ENCODE results near the gene TMEM256. TPM values are rescaled to one million over a fixed set of nuclear protein-coding genes. Genes with fewer than 3 reads are reported as not detected.

The TMEM256 gene
- total and polyA plus RNA-seq, 5 experiments from 2014 or later: 45.4 to 96.5 (median 62.6) TPM

DNA sequence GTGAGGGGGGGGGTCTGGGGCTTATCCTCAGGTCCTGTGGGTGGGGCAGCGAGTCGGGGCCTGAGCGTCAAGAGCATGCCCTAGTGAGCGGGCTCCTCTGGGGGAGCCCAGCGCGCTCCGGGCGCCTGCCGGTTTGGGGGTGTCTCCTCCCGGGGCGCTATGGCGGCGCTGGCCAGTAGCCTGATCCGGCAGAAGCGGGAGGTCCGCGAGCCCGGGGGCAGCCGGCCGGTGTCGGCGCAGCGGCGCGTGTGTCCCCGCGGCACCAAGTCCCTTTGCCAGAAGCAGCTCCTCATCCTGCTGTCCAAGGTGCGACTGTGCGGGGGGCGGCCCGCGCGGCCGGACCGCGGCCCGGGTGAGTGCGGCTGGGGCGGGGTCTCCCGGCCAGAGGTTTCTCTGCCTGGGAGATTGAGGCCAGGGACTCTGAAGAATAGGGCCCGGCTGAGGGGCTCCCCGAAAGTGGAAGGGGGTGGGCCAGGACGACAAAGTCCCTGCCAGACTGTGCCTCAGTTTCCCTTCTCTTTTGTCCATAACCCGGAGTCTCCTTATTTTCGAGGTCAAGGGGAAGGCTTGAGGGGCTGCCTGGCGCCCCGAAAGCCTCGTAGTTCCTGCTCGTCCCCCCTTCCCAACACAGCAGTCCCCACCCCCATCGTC, 35.7 kb upstream of the TMEM256 start, which contains the start of gene FGF11:
TSS of gene FGF11 (plus strand) at position 51 of the 651 bp plus-strand sequence. CDS start at position 160, 109 bp downstream.
- Mint-ChIP-seq H3K27ac (peak within 1 kb of the TSS; percentile 21 to 83 (median 74)), H3K9me3 (no peaks in the 10 kb centered on the region), H3K36me3 (no peaks in the 10 kb centered on the region), H3K4me3 (peak within 1 kb of the TSS; percentile 80 to 95 (median 88)), H3K27me3 (peaks cover 9 to 61% (median 30%) of the 10 kb centered on the region in 5 donors), H3K4me1 (peaks cover 23 to 51% (median 44%) of the 10 kb centered on the region in 4 donors)
- POLR2A ChIA-PET: interaction anchor here (0.7 to 8.3 kb wide), 7 partner anchors 9 to 396 kb away, joined by 3 to 133 read pairs (median 22); partner anchors contain the start of genes POLR2A, TMEM95 and ZBTB4
- DNase-seq (no peak), ATAC-seq (no peak)

DNA sequence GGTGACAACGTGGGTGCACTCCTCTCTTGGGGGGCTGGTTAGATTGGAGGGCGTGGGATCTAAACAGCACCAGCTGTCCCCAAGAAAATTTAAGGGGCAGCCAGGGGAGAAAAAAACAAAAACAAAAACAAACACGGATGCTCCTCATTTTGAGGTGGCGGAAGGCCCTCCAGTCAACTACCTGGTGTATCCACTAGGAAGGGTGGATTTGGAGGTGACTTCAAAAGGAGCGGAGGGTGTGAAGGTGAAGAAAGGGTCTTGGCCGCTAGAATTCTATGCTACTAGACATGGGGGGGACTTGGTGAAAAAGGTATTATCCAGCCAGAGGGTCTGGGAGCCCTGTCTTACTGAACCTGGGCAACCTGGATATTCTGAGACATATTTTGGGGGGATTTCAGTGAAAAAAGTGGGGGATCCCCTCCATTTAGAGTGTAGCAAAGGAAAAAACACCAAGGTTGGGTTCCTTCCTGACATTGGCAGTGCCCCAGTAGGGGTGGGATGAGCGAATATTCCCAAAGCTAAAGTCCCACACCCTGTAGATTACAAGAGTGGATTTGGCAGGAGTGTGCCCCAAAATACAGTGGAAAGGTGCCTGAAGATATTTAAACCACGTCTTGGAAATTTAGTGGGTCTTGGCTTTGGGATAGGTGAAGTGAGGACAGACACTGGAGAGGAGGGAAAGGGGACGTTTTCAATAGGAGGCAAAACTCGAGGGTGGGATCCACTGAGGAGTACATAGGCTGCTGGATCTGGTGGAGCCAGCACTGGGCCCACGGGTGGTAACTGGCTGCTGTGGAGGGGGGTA, 35.0 kb upstream of the TMEM256 start:
- POLR2A ChIA-PET: interaction anchor here (0.6 to 8.3 kb wide), 17 partner anchors 9 to 248 kb away, joined by 3 to 133 read pairs (median 10); partner anchors contain the start of genes ACAP1, PLSCR3, POLR2A and SLC35G6
- DNase-seq (no peak), ATAC-seq (no peak)
- Mint-ChIP-seq H3K36me3 (no peaks in the 10 kb centered on the region), H3K9me3 (no peaks in the 10 kb centered on the region), H3K4me1 (peaks cover 23 to 51% (median 43%) of the 10 kb centered on the region in 4 donors), H3K4me3 (peak overlapping the region; percentile 71 to 95 (median 84)), H3K27me3 (peaks cover 9 to 55% (median 28%) of the 10 kb centered on the region in 5 donors), H3K27ac (peak overlapping the region; percentile 21 to 83 (median 66))

DNA sequence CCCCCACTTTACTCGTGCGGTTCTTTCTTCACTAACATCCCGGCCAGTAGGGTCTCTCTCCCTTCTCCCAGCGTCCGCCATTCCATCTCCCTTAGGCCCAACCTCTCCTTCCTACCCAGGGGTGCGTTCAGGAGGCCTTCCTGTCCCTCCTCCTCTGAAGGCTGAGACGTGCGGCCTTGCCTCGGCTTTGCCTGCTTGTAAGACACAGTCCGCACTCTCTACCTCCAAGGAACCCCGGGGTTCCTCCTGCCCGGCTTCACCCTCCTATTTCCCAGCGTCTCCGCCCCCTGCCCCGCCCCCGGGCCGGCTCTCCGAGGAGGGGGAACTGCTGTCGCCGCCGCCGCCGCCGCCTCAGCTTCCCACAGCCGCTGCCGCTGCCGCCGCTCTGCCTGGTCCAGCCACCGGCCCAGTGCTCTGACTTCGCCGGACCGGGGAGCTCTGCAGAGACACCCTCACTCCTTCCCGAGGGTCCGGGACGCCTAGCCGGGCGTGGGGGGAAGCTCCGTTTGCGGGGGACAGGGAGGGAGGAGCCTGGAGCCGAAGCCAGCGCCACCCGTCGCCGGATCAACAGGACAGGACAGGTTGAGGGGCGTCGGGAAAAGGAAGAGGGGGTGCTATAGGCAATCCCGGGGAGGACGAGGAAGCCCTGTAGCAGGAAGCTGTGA, 34.2 kb upstream of the TMEM256 start:
- ATAC-seq (no peak), DNase-seq (peak in 9 of 10 donors; percentile 34 to 75 (median 54))
- peaks cover 8 to 47% (median 24%) of the 10 kb centered on the region in 5 donors for H3K27me3 Mint-ChIP-seq
- H3K4me3 Mint-ChIP-seq: peak overlapping the region; percentile 71 to 95 (median 84)
- peaks cover 22 to 51% (median 43%) of the 10 kb centered on the region in 4 donors for H3K4me1 Mint-ChIP-seq
- peak overlapping the region in 9 of 10 donors; percentile 22 to 88 (median 82) for H3K27ac Mint-ChIP-seq
- no peaks in the 10 kb centered on the region for H3K36me3 Mint-ChIP-seq
- H3K9me3 Mint-ChIP-seq: no peaks in the 10 kb centered on the region
- POLR2A ChIA-PET: interaction anchor here (0.5 to 8.3 kb wide), 16 partner anchors 10 to 249 kb away, joined by 3 to 133 read pairs (median 4); partner anchors contain the start of genes ACAP1, PLSCR3, POLR2A and SLC35G6

DNA sequence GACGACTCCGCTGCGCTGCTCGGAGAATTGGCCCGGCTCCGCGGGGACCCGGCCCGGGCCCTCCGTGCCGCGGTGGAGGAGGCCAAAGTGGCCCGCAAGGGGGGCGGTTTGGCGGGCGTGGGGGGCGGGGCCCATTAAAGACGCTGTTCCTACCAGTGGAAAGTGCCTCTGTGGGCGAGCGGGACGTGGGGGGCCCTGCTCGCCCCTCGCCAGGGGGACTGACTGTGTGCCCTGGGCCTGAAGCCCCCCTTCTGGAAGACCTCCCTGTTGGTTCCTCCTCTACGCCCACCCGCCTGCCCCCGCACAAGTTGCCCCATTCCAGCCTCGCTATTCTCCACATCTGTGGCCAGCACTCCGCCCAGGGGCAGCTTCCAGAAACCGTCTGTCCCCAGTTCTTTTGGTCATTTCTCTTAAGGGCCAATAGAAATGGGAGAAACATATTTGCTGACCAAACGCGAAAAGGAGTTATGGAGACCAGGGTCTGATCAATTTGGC, 33.5 kb upstream of the TMEM256 start:
- Mint-ChIP-seq H3K27ac (peak overlapping the region in 8 of 10 donors; percentile 22 to 98 (median 78)), H3K9me3 (no peaks in the 10 kb centered on the region), H3K36me3 (no peaks in the 10 kb centered on the region), H3K27me3 (peaks cover 6 to 40% (median 19%) of the 10 kb centered on the region in 5 donors), H3K4me3 (peak overlapping the region; percentile 71 to 96 (median 84)), H3K4me1 (peaks cover 22 to 51% (median 43%) of the 10 kb centered on the region in 4 donors)
- DNase-seq (no peak), ATAC-seq (no peak)
- POLR2A ChIA-PET: interaction anchor here (0.5 to 8.3 kb wide), 28 partner anchors 8 to 249 kb away, joined by 3 to 133 read pairs (median 6); partner anchors contain the start of genes ACAP1, CHRNB1, NLGN2 and PHF23

DNA sequence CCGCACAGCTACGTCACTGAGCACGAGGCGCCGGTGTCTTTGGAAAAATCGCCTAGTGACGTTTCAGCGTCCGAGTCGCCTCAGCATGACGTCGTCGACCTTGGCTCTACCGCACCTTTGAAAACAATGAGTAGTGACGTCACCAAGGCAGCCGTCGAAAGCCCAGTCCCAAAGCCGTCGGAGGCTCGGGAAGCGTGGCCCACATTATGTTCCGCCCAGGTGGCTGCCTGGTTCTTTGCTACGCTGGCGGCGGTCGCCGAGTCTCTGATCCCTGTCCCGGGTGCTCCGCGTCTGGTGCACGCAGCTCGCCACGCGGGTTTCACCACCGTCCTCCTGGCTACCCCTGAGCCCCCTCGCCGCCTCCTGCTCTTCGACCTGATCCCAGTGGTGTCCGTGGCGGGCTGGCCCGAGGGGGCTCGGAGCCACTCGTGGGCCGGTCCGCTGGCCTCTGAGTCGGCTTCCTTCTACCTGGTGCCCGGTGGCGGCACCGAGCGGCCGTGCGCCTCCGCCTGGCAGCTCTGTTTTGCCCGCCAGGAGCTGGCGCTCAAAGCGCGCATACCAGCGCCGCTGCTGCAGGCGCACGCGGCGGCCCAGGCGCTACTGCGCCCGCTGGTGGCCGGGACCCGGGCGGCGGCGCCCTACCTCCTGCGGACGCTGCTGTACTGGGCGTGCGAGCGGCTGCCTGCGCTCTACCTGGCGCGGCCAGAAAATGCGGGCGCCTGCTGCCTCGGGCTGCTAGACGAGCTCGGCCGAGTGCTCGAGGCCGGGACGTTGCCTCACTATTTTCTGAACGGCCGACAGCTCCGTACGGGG, 32.9 kb upstream of the TMEM256 start:
- Mint-ChIP-seq H3K36me3 (no peaks in the 10 kb centered on the region), H3K4me3 (peak overlapping the region; percentile 90 to 98 (median 95)), H3K27me3 (peaks cover 5 to 34% (median 15%) of the 10 kb centered on the region in 5 donors), H3K4me1 (peaks cover 22 to 51% (median 43%) of the 10 kb centered on the region in 4 donors), H3K9me3 (no peaks in the 10 kb centered on the region), H3K27ac (peak overlapping the region; percentile 83 to 99 (median 98))
- peak; percentile 68 for ATAC-seq
- DNase-seq: peak; percentile 71 to 87 (median 82)
- POLR2A ChIA-PET: interaction anchor here (0.5 to 8.3 kb wide), 33 partner anchors 8 to 250 kb away, joined by 3 to 133 read pairs (median 6); partner anchors contain the start of genes ACAP1, CHRNB1, NLGN2 and PHF23

DNA sequence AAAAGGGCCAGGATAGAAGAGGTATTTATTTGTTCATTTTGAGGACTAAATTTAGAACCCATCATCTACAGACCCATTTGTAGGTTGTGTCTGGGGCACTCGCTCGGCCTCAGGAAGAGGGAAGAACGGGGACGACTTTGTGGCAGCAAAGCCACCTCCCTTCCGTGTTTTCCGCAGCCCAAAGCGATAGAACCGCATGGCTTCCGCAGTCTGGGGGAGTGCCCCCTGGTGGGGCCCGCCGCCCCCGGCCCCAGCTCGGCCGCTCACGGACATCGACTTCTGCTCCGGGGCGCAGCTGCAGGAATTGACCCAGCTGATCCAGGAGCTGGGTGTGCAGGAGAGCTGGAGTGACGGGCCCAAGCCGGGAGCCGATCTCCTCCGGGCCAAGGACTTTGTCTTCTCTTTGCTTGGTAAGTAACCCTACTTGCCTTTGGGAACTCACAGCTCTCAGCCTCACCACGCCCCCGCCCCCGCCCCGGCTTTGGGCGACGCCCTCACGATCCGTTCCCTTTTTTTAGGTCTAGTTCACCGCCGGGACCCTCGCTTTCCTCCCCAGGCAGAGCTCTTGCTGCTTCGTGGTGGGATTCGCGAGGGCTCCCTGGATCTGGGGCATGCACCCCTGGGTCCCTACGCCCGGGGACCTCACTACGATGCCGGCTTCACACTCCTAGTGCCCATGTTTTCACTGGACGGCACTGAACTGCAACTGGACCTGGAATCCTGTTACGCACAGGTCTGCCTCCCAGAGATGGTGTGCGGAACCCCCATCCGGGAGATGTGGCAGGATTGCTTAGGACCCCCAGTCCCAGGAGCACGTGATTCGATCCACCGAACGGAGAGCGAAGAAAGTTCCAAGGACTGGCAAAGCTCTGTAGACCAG, 32.0 kb upstream of the TMEM256 start:
- DNase-seq (peak in 7 of 10 donors; percentile 25 to 77 (median 44)), ATAC-seq (peak; percentile 35 to 37)
- Mint-ChIP-seq H3K9me3 (no peaks in the 10 kb centered on the region), H3K27me3 (peaks cover 5 to 25% (median 11%) of the 10 kb centered on the region in 5 donors), H3K4me1 (peaks cover 22 to 51% (median 42%) of the 10 kb centered on the region in 4 donors), H3K27ac (peak overlapping the region; percentile 91 to 99 (median 98)), H3K36me3 (no peaks in the 10 kb centered on the region), H3K4me3 (peak overlapping the region; percentile 90 to 98 (median 95))
- POLR2A ChIA-PET: interaction anchor here (0.5 to 8.3 kb wide), 35 partner anchors 9 to 251 kb away, joined by 3 to 133 read pairs (median 6); partner anchors contain the start of genes ACAP1, CHRNB1, NEURL4 and NLGN2

DNA sequence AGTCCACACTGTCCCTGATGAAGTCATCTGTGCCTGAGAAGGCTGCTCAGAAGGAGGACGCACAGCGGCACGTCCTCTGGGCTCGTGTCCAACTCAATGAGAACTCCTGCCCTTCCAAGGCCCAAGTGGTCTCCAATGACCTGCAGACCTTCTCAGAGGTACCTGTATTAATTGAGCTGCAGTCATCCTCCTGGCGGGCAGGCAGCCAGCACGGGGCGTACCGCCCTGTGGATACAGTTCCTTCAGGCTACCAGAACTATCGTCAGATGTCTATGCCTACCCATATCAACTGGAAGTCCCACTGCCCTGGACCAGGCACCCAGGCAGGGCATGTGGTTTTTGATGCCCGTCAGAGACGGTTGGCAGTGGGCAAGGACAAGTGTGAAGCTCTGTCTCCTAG, 28.4 kb upstream of the TMEM256 start:
- POLR2A ChIA-PET: interaction anchor here (1.6 to 1.9 kb wide), 2 partner anchors 52 to 254 kb away, joined by 5 to 6 read pairs; partner anchors contain the start of genes POLR2A and TP53
- Mint-ChIP-seq H3K4me3 (no peak overlapping the region), H3K27ac (peak overlapping the region in 1 of 10 donors; percentile 15), H3K4me1 (peaks cover 7 to 20% (median 16%) of the 10 kb centered on the region in 4 donors), H3K27me3 (no peaks in the 10 kb centered on the region), H3K9me3 (no peaks in the 10 kb centered on the region), H3K36me3 (no peaks in the 10 kb centered on the region)
- DNase-seq (no peak), ATAC-seq (no peak)

DNA sequence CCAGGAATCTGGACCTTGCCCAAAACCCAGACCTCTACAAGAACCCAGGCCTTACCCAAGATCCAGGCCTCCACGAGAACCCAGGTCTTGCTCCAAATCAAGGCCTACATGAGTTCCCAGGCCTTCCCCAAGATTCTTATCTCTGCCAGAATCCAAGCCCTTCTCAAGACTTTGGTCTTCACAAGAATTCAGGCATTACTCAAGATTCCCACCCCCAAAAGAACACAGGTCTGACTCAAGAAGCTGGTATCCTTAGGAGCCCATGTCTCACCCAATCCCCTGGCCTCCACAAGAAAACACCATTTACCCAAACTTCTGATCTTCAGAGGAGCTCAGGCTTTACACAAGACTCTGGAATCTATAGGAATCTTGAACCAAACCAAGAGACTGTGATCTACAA, 27.3 kb upstream of the TMEM256 start:
- ATAC-seq (no peak), DNase-seq (no peak)
- Mint-ChIP-seq H3K4me3 (no peak overlapping the region), H3K9me3 (no peaks in the 10 kb centered on the region), H3K27ac (no peak overlapping the region), H3K36me3 (no peaks in the 10 kb centered on the region), H3K27me3 (no peaks in the 10 kb centered on the region), H3K4me1 (peaks cover 3 to 11% (median 9%) of the 10 kb centered on the region in 4 donors)
- POLR2A ChIA-PET: interaction anchor here (0.9 to 1.6 kb wide), 2 partner anchors 27 to 255 kb away, joined by 5 read pairs; partner anchors contain the start of genes TMEM256 and TP53

DNA sequence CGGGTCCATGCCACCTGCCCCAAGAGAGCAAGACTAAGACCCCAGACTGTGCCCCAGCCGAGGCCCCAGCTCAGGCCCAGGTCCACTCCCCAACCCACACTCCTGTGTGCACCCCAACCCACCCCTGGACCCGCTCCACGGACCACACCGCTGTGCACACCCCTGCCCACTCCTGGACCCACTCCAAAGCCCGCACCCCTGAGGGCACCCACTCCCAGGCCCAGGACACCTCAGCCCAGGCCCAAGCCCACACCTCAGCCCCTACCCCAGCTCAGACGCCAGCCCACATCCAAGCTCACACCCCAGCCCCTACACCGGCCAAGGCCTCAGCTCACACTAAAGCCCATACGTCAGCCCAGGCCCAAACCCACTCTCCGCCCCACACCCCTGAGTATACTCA, 25.8 kb upstream of the TMEM256 start:
- POLR2A ChIA-PET: no interaction called here
- Mint-ChIP-seq H3K36me3 (no peaks in the 10 kb centered on the region), H3K27ac (no peak overlapping the region), H3K9me3 (no peaks in the 10 kb centered on the region), H3K4me3 (no peak overlapping the region), H3K4me1 (peaks cover 0 to 1% (median under 1%) of the 10 kb centered on the region in 4 donors), H3K27me3 (no peaks in the 10 kb centered on the region)
- ATAC-seq: no peak
- no peak for DNase-seq

DNA sequence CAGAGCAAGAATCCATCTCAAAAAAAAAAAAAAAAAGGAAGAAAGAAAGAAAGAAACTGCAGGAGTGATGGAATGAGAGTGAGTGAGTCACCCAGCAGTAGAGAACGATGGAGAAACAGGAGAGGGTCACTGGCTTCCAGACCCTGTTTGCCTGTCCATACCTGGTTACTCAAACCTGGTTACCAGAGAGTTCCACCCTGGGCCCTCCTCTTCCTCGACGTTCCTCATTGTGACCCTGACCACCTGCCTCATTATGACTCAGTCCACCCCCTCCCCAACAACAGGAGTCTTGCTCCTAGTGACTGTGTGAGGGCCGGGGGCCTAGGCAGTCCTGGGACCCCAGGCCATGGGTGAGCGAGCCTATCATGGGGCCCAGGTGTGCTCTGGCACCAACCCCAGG, 24.7 kb upstream of the TMEM256 start, which contains the start of gene SPEM3:
TSS of gene SPEM3 (plus strand) at position 301 of the 400 bp plus-strand sequence. CDS start at position 347, 46 bp downstream.
- no peak for ATAC-seq
- Mint-ChIP-seq H3K4me3 (no peak within 1 kb of the TSS), H3K27ac (peak within 1 kb of the TSS in 1 of 10 donors; percentile 75), H3K36me3 (no peaks in the 10 kb centered on the region), H3K27me3 (no peaks in the 10 kb centered on the region), H3K4me1 (peaks cover 0 to 1% (median 0%) of the 10 kb centered on the region in 4 donors), H3K9me3 (no peaks in the 10 kb centered on the region)
- DNase-seq: no peak
- POLR2A ChIA-PET: interaction anchor here (0.6 kb wide), 2 partner anchors 50 to 124 kb away, joined by 3 to 8 read pairs; no protein-coding TSS in a partner anchor

Data from naive thymus-derived CD8-positive, alpha-beta T cell (primary cell).